IPS-18a (cell line): ENCODE results near the gene FAM90A26.
A peak's percentile ranks its signal among the peaks of the same experiment; 100 is the strongest.
"Not testable (repeated sequence)": the region's sequence is repeated elsewhere in the genome, so short reads cannot be mapped to it uniquely, and the experiment has no call there.

Experiments used
- H3K27ac ChIP-seq: one replicate; pipeline ENCODE4 v1.5.1; 2013; ENCODE audit warnings: low read length
- H3K27me3 ChIP-seq: one replicate; pipeline ENCODE4 v1.6.1; 2013; ENCODE audit warnings: mild to moderate bottlenecking, low read length; ENCODE audit not compliant: control insufficient read depth, insufficient read depth
- H3K36me3 ChIP-seq: one replicate; pipeline ENCODE4 v1.6.1; 2013; ENCODE audit warnings: low read depth, low read length; ENCODE audit not compliant: control insufficient read depth
- H3K4me1 ChIP-seq: one replicate; pipeline ENCODE4 v1.6.1; 2013; ENCODE audit warnings: low read depth, low read length; ENCODE audit not compliant: control insufficient read depth
- H3K4me3 ChIP-seq: one replicate; pipeline ENCODE4 v1.5.1; 2013; ENCODE audit warnings: low read length
- H3K9ac ChIP-seq: one replicate; pipeline ENCODE4 v1.6.1; 2013; ENCODE audit warnings: mild to moderate bottlenecking, low read length, moderate library complexity
- H3K9me3 ChIP-seq: one replicate; pipeline ENCODE4 v1.6.1; 2013; ENCODE audit warnings: low read depth, low read length; ENCODE audit not compliant: control insufficient read depth

The FAM90A26 gene

DNA sequence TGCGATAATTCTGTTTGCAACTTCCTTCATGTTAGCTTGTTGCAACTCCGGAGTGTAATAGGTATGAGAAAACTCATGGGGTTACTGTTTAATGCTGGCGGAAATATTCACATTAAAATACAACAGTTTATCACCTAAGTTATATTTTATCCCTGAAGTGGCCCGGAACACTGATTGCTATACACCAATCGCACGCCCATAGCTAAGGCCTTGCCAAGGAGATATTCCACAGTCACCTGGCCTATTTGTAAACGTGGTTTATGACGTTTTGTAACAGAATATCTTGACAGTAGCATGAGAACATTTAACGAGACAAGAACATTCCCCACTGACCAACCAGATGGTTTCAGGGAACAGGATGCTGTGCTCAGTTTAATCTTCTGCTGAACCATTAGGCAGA, 23.2 kb upstream of the FAM90A26 start:
- Histone ChIP-seq H3K9me3 (no peaks in the 10 kb centered on the region), H3K9ac (no peak overlapping the region)

GRCh38 chr4:9147368-9147767, 22.8 kb upstream of the FAM90A26 start:
- not testable (repeated sequence) for H3K27ac ChIP-seq, H3K4me3 ChIP-seq, H3K27me3 ChIP-seq, H3K4me1 ChIP-seq, H3K36me3 ChIP-seq, H3K9ac ChIP-seq, H3K9me3 ChIP-seq

More for the DNA sequence above, 23.2 kb upstream of the FAM90A26 start:
- Histone ChIP-seq H3K27me3 (no peaks in the 10 kb centered on the region), H3K27ac (no peak overlapping the region), H3K4me3 (no peak overlapping the region), H3K4me1 (no peaks in the 10 kb centered on the region), H3K36me3 (no peaks in the 10 kb centered on the region)

DNA sequence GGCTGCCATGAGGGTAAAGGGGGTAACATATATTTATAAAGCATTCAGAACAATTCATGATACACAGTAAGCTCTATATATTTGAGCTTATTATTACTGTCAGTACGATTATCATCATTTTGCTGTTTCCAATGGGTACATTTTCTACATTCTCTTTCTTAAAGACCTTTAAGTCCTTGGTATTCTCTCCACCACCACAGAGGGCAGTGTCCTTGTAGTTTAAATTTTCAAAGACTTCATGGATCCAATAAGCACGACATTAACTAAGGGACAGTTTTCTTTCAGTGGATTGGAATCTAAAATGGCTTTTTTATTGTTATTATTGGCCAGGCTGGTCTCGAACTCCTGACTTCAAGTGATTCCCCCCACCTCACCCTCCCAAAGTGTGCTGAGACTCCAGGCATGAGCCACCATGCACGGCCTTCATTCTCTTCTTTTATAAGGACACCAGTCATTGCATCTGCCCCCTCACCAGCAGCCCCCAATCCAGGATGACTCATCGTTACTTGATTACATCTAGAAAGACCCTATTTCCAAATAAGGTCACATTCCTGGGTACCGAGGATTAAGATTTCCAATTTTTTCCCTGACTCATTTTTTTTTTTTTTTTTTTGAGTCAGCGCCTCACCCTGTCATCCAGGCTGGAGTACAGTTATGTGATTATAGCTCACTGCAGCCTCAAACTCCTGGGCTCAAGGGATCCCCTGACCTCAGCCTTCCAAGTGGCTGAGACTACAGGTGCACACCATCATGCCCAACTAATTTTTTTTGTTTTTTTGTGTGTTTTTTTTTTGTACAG, 21.4 kb upstream of the FAM90A26 start:
- H3K27ac ChIP-seq, H3K9me3 ChIP-seq, H3K9ac ChIP-seq, H3K4me3 ChIP-seq, H3K36me3 ChIP-seq, H3K27me3 ChIP-seq, H3K4me1 ChIP-seq: not testable (repeated sequence)

DNA sequence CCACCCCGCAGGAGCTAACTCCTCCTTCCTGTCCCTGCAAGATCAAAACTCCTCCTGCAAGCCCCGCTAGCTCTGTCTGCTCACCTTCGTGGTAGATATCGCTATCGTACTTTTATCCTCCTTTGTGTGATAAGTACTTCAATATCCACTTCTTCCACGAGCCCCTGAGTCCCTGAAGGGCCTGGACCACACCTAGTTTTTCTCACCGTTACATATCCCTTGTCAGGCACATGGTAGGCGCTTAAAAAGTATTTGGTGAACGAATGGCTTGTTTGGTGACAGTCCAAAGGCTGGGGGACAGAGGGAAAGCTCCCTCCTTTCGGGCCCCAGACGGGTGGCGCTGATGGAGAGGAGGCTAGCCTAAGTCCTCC, 18.4 kb upstream of the FAM90A26 start:
- Histone ChIP-seq H3K9ac (peak overlapping the region; percentile 60), H3K4me3 (peak overlapping the region; percentile 70)
- H3K36me3 ChIP-seq, H3K27ac ChIP-seq, H3K4me1 ChIP-seq, H3K27me3 ChIP-seq, H3K9me3 ChIP-seq: not testable (repeated sequence)

GRCh38 chr4:9152180-9153007, 17.8 kb upstream of the FAM90A26 start:
- Histone ChIP-seq H3K9ac (peak overlapping the region; percentile 60), H3K4me3 (peak overlapping the region; percentile 70)
- not testable (repeated sequence) for H3K9me3 ChIP-seq

GRCh38 chr4:9153008-9153570, 17.1 kb upstream of the FAM90A26 start:
- not testable (repeated sequence) for H3K36me3 ChIP-seq, H3K9me3 ChIP-seq, H3K27me3 ChIP-seq, H3K4me1 ChIP-seq
- Histone ChIP-seq H3K9ac (peak overlapping the region; percentile 80), H3K27ac (peak overlapping the region; percentile 59), H3K4me3 (peak overlapping the region; percentile 68)

More at GRCh38 chr4:9152180-9153007, 17.8 kb upstream of the FAM90A26 start:
- H3K36me3 ChIP-seq, H3K4me1 ChIP-seq, H3K27me3 ChIP-seq, H3K27ac ChIP-seq: not testable (repeated sequence)

DNA sequence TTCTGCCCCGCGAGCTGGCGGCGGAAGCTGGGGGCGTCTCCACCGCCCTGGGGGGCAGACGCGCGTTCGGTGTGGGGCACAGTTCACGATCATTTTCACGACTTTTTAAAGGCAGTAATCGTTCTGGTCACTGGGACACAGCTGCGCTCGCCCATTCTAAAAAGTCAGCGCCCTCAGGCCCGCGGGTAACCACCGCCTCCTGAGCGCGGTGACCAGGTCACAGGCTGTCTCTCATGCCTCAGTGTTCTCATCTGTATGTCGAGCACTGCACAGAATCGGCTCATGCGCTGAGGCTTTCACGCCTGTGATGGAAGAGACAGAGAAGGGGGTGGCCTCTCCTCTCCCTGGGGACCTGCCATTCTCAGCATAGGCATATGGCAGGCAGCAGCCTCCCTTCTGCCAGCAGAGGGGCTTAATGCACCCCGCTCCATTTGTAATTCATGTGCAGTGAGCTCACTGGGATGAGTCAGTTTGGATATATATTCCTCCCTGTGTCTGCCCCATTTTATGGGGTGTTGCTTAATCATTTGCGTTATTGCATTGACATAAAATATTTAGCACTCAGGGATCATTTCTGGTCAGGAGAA, 16.5 kb upstream of the FAM90A26 start:
- Histone ChIP-seq H3K9ac (peak overlapping the region; percentile 80), H3K4me3 (peak overlapping the region; percentile 68), H3K27ac (peak overlapping the region; percentile 59)
- not testable (repeated sequence) for H3K9me3 ChIP-seq, H3K4me1 ChIP-seq, H3K27me3 ChIP-seq, H3K36me3 ChIP-seq

- H3K4me1 ChIP-seq, H3K9me3 ChIP-seq, H3K9ac ChIP-seq, H3K4me3 ChIP-seq, H3K36me3 ChIP-seq, H3K27me3 ChIP-seq, H3K27ac ChIP-seq: not testable (repeated sequence)
Observed at GRCh38 chr4:9155101-9155886, 14.9 kb upstream of the FAM90A26 start.

DNA sequence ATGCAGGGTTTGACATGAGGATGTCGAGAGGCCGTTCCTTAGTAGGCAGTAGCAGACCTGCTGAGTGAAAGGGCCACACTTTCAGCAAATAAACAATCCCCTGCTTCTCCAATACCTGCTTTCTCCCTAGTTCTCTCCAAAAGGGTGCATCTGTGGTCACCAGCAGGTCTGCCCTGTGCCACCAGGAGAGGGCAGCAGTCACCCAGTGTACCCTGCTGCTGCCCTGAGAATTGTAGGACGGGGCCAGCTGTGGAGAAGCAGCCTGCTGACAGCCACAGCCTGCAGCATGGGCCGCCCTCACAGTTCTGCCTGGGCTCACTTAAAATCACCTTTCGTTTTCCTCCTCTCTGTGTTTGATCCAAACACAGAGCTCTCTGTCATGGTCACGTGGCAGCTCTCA, 11.8 kb upstream of the FAM90A26 start:
- not testable (repeated sequence) for H3K27me3 ChIP-seq, H3K4me3 ChIP-seq, H3K4me1 ChIP-seq, H3K9me3 ChIP-seq, H3K27ac ChIP-seq, H3K9ac ChIP-seq, H3K36me3 ChIP-seq

DNA sequence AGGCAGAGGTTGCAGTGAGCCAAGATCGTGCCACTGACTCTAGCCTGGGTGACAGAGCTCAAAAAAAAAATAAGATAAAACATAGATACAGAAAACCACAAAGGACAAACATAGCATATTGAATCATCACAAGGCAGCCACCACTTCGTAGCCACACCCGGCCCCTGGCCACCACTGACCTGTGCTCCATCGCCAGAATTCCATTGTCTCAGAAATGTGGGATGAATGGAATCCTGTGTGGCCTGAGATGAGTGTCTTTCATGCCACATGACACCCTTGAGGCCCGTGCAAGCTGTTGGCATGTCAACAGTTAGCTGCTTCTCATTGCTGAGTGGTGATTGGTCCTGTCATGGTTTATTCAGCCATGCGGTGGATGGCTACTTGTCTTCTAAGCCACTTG, 10.2 kb upstream of the FAM90A26 start:
- H3K27ac ChIP-seq, H3K4me3 ChIP-seq, H3K36me3 ChIP-seq, H3K27me3 ChIP-seq, H3K4me1 ChIP-seq, H3K9ac ChIP-seq, H3K9me3 ChIP-seq: not testable (repeated sequence)

- H3K27ac ChIP-seq, H3K9me3 ChIP-seq, H3K4me1 ChIP-seq, H3K27me3 ChIP-seq, H3K9ac ChIP-seq, H3K36me3 ChIP-seq, H3K4me3 ChIP-seq: not testable (repeated sequence)
Observed at GRCh38 chr4:9165990-9166389, 4.2 kb upstream of the FAM90A26 start.
